Measurements from ENCODE around the gene LYZL2.

GRCh38 chr10:30630571-30630970 is 1.0 kb upstream of the LYZL2 start:
- no peak for TF ChIP-seq CTCF (IDR thresholded peaks at IDR 0.05; ENCODE audit: poor library complexity, severe bottlenecking)
- TF ChIP-seq POLR2AphosphoS5 (IDR thresholded peaks at IDR 0.05): no peak
- no peak for TF ChIP-seq EZH2 (IDR thresholded peaks at IDR 0.05; ENCODE audit: borderline replicate concordance, insufficient read depth, low read length, poor library complexity, severe bottlenecking)

All from neural cell (in vitro differentiated cells).